Right ventricle myocardium inferior (tissue), 1 donor: ENCODE data around the gene SRGAP3. TPM values are rescaled to one million over a fixed set of nuclear protein-coding genes. Genes with fewer than 3 reads are reported as not detected.

Source experiments
- ATAC-seq: fragments of 200-7000 bp; cut with Tn5 transposase; one replicate; pipeline ENCODE4 v1.9.1; 2020; ENCODE audit warnings: mild to moderate bottlenecking, moderate library complexity
- DNase-seq: peaks from one replicate; pipeline ENCODE4 v3.0.0; 2021; ENCODE audit errors: missing footprints
- intact Hi-C: fragments of 100-400 bp; cut with DNase I; formaldehyde crosslinking; loops from one replicate; pipeline ENCODE4 v1.11.0; 2022
- total RNA-seq: library from RNA; stranded (reverse); fragmentation: NEBNext Ultra II Directional; extraction: Animal tissue kit (Norgen Biotek cat#: 25700); gene quantifications from one replicate; pipeline ENCODE4 v1.2.1, GENCODE V29; 2021
- donor health status: DM: no; HTN: yes; CAD: no; lungs with severe emphysema.

SRGAP3 gene
- total RNA-seq, 1 donor from 2014 or later = 6.1 TPM

DNA sequence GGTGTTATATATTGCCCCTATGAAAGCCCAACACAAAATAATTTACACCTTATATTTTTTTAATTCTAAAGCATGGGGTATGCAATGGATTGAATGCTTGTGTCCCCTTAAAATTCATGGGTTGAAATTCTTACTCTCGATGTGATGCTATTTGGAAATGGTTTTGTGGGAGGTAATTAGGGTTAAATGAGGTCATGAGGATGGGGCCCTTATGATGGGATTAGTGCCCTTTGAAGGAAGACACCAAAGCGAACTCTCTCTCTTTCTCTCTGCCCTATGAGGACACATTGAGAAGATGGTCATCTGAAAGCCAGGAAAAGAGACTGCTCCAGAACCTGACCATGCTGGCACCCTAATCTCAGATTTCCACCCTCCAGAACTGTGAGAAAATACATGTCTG is 7.6 kb upstream of the SRGAP3 start:
- intact Hi-C loops = no loop called here
- DNase-seq (no peak), ATAC-seq (no peak)

DNA sequence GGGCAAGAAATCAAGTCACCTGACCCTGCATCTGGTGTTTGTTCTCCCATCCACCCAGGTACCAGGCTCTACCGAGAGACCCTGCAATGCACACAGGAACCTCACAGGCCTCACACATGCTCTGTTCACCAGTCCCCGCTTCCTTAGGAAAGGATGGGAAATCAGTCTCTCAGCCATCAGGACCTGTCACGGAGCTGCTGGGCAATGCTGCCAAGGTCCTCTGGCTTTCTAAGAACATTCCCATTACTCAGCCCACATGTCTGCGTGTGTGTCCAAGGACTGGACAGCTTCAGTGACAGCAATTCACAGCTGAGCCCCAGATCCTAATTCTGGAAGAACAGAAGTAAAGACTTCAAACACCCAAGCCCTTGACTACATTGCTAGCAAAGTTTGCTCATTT is 6.5 kb upstream of the SRGAP3 start:
- no peak for ATAC-seq
- intact Hi-C loops = no loop called here

DNA sequence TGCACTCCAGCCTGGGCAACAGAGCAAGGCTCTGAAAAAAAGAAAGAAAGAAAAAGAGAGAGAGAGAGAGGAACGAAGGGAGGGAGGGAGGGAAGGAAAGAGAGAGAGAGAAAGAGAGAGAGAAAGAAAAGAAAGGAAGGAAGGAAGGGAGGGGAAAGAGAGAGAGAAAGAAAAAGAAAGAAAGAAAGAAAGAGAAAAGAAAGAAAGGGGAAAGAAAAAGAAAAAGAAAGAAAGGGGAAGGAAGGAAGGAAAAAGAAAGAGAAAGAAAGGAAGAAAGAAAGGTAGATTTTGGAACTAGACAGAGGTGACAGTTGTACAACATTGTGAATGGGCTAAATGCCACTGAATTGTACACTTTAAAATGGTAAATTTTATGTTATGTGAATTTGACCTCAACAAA is 5.3 kb upstream of the SRGAP3 start:
- no peak for ATAC-seq
- intact Hi-C loops = loop anchor here (5.0 kb wide), 2 partner anchors 182 to 282 kb away; no protein-coding TSS in a partner anchor
- no peak for DNase-seq

More for the DNA sequence above, 6.5 kb upstream of the SRGAP3 start:
- no peak for DNase-seq

- DNase-seq = no peak
- intact Hi-C loops = loop anchor here (5.0 kb wide), 2 partner anchors 181 to 281 kb away; no protein-coding TSS in a partner anchor
- ATAC-seq = no peak
Measured at GRCh38 chr3:9253327-9253726, 3.9 kb upstream of the SRGAP3 start.

DNA sequence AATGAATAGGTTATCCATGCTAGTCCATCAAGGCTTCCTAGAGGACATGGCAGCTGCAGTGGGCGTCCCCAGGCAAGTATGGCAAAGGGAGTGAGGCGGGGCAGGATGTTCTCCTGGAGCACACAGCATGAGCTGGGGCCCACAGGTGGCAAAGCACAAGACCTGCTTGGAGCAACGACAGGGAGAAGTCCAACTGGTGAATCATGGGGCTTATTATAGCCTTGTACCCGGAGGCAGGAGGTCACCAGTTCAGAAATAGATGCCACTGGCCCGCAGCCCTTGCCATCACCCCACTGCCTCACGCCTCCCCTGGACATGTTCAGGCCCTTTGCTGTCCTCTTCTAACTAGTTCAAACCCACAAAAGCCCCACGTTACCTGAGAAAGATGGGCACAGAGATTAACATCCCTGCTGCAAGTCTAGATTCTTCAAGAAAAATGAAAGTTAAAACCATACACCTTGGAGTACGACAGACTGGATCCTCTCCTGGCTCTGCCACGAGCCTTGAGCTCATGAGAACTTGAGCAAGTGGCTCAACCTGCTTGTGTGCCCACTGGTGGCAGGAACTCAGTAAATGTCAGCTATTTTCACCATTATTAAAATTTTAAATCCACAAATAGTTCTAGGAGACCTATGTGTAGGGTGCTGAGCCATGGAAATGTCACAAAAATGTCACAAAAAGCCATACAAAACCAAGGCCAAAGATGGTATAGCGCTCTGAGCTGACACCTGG is 1.8 kb upstream of the SRGAP3 start:
- DNase-seq (peak; percentile 75), ATAC-seq (peak; percentile 70)
- intact Hi-C loops = loop anchor here (5.0 kb wide), 2 partner anchors 179 to 279 kb away; no protein-coding TSS in a partner anchor

DNA sequence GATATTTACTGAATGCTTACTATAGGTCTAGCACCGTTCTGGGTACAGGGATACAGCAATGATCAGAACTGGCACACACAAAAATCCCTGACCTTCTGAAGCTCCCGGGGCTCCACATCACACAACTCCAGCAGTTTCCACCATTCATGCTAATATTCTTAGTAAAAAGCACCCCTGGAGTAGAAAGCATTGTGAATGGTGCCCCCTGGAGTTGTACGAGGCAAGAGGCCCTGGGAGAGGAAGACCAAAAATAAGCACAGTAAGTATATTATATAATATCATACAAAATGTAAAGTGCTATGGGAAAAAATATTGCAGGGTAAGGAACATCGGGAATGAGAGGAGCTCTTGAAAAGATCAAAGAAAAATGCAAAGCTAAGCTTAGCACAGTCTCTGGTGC is 790 bp upstream of the SRGAP3 start:
- DNase-seq (no peak), ATAC-seq (no peak)
- intact Hi-C loops = loop anchor here (5.0 kb wide), 2 partner anchors 178 to 278 kb away; no protein-coding TSS in a partner anchor

GRCh38 chr3:9248522-9249271 is 749 bp downstream of the SRGAP3 start:
- DNase-seq (no peak), ATAC-seq (no peak)
- intact Hi-C loops = loop anchor here (5.0 kb wide), 1 partner anchor 61 kb away; no protein-coding TSS in a partner anchor

DNA sequence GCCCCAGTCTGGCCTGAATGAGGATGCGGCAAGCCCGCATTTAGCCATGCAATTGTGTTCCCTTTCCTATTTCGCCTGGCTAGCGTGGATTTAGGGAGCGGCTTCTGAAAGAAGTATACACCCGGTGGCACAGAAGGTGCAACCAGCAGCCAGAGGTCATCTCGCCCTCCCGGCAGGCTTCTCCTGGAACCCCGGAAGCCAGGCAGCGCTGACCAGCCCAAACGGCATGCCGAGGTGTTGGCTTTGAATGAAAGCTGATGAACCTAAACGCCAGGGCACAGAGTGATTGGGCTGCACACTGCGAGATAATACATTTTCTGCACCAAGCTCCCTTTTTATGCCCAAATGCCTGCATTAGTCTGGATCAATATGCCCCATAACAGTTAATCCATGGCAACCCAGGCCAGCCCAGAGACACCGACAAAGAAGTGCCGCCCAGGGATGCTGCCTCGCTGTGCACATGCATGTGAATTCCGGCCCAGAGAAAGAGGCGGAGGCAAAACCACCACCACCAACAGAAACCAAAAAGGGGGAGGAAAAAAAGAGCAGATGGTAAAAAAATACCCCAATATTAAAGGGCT is 1.4 kb downstream of the SRGAP3 start:
- no peak for DNase-seq
- no peak for ATAC-seq
- intact Hi-C loops = loop anchor here (5.0 kb wide), 1 partner anchor 61 kb away; no protein-coding TSS in a partner anchor

DNA sequence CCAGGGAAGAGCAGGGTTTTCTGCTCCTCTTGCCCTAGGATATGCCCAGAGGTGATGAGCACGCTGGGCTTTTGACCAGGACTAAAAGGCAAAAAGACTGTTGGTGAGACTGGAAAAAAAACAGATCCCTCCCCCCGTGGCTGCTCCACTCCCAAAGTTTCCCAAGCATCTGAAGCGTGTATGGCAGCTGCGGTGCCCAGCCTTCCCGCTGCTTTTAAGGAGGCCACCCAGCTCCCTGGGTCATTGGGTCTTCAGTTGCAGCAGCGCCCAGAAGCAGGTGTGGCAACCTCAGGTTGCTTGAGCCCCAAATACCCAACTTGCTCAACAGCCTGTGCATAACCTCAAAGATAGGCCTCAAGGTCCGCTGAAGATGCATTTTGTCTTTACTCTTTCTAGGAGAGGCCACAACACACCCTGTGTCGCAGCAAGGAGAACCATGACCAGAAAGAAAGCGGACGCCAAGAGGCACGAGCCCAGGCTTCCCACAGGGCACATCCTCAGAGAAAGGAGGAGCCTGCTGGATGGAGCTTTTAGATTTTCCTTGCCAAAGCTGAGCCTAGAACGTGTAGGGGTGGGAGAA is 2.0 kb downstream of the SRGAP3 start:
- intact Hi-C loops = loop anchor here (5.0 kb wide), 1 partner anchor 60 kb away; no protein-coding TSS in a partner anchor
- ATAC-seq = no peak
- DNase-seq = no peak

GRCh38 chr3:9246189-9246588 is 3.3 kb downstream of the SRGAP3 start:
- DNase-seq (no peak), ATAC-seq (no peak)
- intact Hi-C loops = loop anchor here (5.0 kb wide), 1 partner anchor 59 kb away; no protein-coding TSS in a partner anchor

DNA sequence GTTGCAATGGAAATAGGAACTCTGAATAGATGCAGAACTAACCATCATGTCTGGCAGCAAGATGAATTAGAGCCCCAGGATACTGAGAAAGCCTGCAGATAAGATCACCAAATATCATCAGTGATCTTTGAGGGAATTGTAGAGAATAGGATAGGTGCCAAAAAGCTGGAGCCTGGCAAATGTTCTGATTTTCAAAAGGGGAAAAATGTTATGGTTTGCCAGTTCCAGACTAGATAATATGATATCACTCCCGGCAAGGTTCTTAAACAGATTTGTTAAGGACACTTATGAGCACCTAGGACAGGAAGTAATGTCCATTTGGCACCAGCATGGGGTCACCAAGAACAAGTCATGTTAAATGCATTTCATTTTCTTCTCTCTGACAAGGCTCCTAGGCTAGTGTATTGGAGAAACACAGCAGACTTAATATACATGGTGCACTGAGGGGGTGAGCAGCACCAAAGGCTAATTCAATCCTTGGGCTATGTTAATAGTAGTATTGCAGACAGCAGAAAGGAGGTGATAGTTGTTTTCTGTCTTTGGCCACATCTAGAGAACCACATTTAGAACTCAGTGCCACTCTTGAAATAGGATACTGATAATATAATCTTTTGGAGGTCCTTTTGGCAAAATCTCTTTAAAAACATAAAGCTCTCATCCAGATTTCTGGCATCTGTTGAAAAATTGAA is 4.8 kb downstream of the SRGAP3 start:
- DNase-seq (no peak), ATAC-seq (no peak)
- intact Hi-C loops = loop anchor here (5.0 kb wide), 1 partner anchor 57 kb away; no protein-coding TSS in a partner anchor

GRCh38 chr3:9241956-9242355 is 7.5 kb downstream of the SRGAP3 start:
- intact Hi-C loops = no loop called here
- no peak for ATAC-seq
- no peak for DNase-seq

- intact Hi-C loops = no loop called here
Measured at GRCh38 chr3:9239680-9240079, 9.8 kb downstream of the SRGAP3 start.

GRCh38 chr3:9238721-9239295 is 10.6 kb downstream of the SRGAP3 start:
- ATAC-seq (no peak), DNase-seq (no peak)
- intact Hi-C loops = no loop called here

More at GRCh38 chr3:9239680-9240079, 9.8 kb downstream of the SRGAP3 start:
- DNase-seq (no peak), ATAC-seq (no peak)

GRCh38 chr3:9238276-9238675 is 11.2 kb downstream of the SRGAP3 start:
- intact Hi-C loops = no loop called here

GRCh38 chr3:9233814-9234600 is 15.4 kb downstream of the SRGAP3 start:
- intact Hi-C loops = no loop called here
- ATAC-seq = no peak
- no peak for DNase-seq

More at GRCh38 chr3:9238276-9238675, 11.2 kb downstream of the SRGAP3 start:
- no peak for ATAC-seq
- DNase-seq = no peak

GRCh38 chr3:9233101-9233500 is 16.3 kb downstream of the SRGAP3 start:
- no peak for ATAC-seq
- intact Hi-C loops = no loop called here
- DNase-seq = no peak
